Osteocyte (in vitro differentiated cells): ENCODE measurements around the gene GRIA1. TPM values are rescaled to one million over a fixed set of nuclear protein-coding genes. Genes with fewer than 3 reads are reported as not detected.

Experiments
- DNase-seq: peaks from one replicate; pipeline ENCODE4 v3.0.0; 2021; ENCODE audit warnings: mixed read lengths; ENCODE audit not compliant: unreplicated experiment; ENCODE audit errors: extremely low spot score
- H3K27ac Mint-ChIP-seq: one replicate; pipeline ENCODE4 v1.8.0; 2021; ENCODE audit warnings: mild to moderate bottlenecking, mixed read lengths; ENCODE audit not compliant: unreplicated experiment
- H3K27me3 Mint-ChIP-seq: one replicate; pipeline ENCODE4 v1.8.0; 2021; ENCODE audit warnings: mixed read lengths; ENCODE audit not compliant: unreplicated experiment
- H3K36me3 Mint-ChIP-seq: one replicate; pipeline ENCODE4 v1.8.0; 2021; ENCODE audit warnings: mixed read lengths; ENCODE audit not compliant: unreplicated experiment
- H3K4me1 Mint-ChIP-seq: one replicate; pipeline ENCODE4 v1.8.0; 2021; ENCODE audit warnings: mixed read lengths; ENCODE audit not compliant: unreplicated experiment
- H3K4me3 Mint-ChIP-seq: one replicate; pipeline ENCODE4 v1.8.0; 2021; ENCODE audit warnings: mild to moderate bottlenecking, moderate library complexity, mixed read lengths; ENCODE audit not compliant: unreplicated experiment
- H3K9me3 Mint-ChIP-seq: one replicate; pipeline ENCODE4 v1.8.0; 2021; ENCODE audit warnings: mixed read lengths; ENCODE audit not compliant: unreplicated experiment
- CTCF ChIP-seq: fragments of 200-600 bp; sonication (generic); IDR thresholded peaks from 2 replicates; pipeline ENCODE4 v1.5.0; 2021; ENCODE audit warnings: antibody characterized with exemption, mild to moderate bottlenecking, moderate library complexity
- total RNA-seq: library from RNA; stranded (reverse); gene quantifications from 2 replicates; pipeline ENCODE4 v1.2.1, GENCODE V29; 2021

The GRIA1 gene
- total RNA-seq, 1 donor from 2014 or later = 48.8 TPM

DNA sequence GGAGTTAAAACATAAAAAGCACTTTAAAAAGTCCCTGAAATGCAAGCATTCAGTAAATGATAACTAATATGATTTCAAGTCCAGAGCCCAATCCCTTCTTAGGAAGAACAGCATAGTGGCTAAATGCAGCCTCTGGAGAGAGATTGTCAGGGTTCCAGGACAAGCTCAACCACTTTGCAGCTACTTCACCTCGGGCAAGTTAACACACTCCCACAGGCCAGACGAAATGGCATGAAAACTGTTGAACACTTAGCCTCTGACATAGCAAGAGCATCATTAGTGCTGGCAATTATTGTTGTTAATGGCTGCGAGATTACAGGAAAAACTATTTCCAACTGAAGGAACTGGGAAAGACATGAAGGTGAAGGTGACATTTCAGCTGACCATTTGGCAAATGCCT is 205.8 kb downstream of the GRIA1 start:
- Mint-ChIP-seq H3K27ac (no peak overlapping the region), H3K27me3 (no peaks in the 10 kb centered on the region), H3K4me1 (no peaks in the 10 kb centered on the region), H3K9me3 (no peaks in the 10 kb centered on the region), H3K36me3 (peaks cover 19% of the 10 kb centered on the region), H3K4me3 (no peak overlapping the region)
- no peak for DNase-seq
- no peak for TF ChIP-seq CTCF

DNA sequence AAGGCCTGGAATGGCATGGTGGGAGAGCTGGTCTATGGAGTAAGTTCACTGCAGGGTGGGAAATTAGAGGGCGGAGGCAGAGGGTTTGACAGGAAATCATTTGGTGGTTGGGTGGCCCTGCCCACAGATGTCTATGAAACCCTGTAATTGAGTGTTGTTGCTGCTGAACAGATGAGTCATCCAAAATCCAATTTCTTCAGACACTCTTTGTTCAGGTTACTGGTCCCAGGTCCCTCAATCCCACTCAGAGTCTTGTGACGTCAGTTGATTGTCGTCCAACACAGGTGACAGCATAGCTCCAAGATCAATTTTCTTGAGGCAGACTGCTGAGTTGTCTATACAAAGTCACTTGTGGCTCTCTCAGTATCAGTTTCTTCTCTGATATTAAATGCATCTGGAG is 208.6 kb downstream of the GRIA1 start:
- Mint-ChIP-seq H3K27ac (no peak overlapping the region), H3K36me3 (peaks cover 33% of the 10 kb centered on the region), H3K4me1 (peaks cover 1% of the 10 kb centered on the region), H3K27me3 (no peaks in the 10 kb centered on the region), H3K4me3 (no peak overlapping the region), H3K9me3 (no peaks in the 10 kb centered on the region)
- TF ChIP-seq CTCF = no peak
- no peak for DNase-seq

DNA sequence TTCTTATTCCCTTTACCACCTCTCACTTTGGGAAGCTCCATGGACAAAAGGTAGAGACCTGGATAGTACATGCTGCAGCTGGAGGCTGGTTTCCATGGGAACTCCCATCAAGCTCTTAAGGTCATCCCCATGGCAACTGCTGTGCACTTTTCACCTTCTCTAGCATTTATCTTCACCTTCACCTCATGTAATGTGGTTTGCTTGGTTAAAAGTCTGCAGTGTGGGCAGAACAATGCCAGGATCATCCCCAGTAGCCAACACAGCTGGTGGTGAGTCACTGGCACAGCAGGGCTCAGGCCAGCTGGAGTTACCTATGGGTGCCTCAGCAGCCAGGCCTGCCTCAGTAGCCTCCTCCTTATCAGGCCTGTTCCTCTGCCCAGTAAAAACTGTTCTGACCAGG is 210.5 kb downstream of the GRIA1 start:
- H3K4me3 Mint-ChIP-seq = no peak overlapping the region
- no peak overlapping the region for H3K27ac Mint-ChIP-seq
- H3K9me3 Mint-ChIP-seq = no peaks in the 10 kb centered on the region
- peaks cover 41% of the 10 kb centered on the region for H3K36me3 Mint-ChIP-seq
- no peak for TF ChIP-seq CTCF
- no peak for DNase-seq
- H3K27me3 Mint-ChIP-seq = no peaks in the 10 kb centered on the region
- peaks cover 1% of the 10 kb centered on the region for H3K4me1 Mint-ChIP-seq

DNA sequence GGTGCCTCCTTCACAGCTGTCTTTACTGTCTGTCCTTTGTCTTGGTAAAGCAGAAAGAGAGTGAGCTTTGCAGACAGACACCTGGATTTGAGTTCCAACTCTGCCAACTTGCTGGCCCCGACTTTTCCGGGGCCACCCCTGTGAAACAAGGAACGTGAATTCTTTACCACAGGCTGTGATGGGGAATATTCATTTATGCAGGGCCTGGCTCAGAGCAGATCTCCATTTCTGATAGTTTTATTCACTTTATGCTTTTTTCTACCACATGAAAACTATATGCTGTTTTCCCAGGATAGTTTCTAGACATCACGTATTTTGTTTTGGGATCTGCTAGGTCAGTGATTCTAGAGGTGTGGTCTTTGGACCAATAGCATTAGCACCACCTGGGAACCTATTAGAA is 211.8 kb downstream of the GRIA1 start:
- DNase-seq = no peak
- Mint-ChIP-seq H3K4me1 (peaks cover 1% of the 10 kb centered on the region), H3K36me3 (peaks cover 41% of the 10 kb centered on the region), H3K27me3 (no peaks in the 10 kb centered on the region), H3K4me3 (no peak overlapping the region), H3K9me3 (no peaks in the 10 kb centered on the region), H3K27ac (no peak overlapping the region)
- no peak for TF ChIP-seq CTCF

DNA sequence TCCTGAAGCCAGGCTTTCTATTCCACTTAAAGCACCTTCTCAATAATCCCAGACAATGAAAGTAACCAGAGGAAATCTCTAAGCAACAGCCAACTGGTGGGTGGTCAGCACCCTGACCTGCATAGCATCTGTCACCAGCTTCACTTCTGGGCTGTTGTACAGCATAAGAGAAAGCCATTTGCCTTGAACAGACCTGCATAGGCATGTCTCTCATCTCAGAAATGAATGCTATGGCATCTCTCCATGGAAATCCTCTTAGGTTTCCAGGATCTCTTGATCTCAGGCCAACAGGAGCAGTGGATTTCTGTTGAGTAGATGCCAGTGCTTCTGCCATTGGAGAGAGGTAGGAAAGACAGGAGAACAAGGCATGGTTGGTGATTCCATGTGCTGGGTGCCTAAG is 213.6 kb downstream of the GRIA1 start:
- Mint-ChIP-seq H3K27me3 (no peaks in the 10 kb centered on the region), H3K9me3 (no peaks in the 10 kb centered on the region), H3K36me3 (peaks cover 35% of the 10 kb centered on the region), H3K27ac (no peak overlapping the region), H3K4me1 (peaks cover 1% of the 10 kb centered on the region), H3K4me3 (no peak overlapping the region)
- TF ChIP-seq CTCF = no peak
- no peak for DNase-seq
